ENCODE results near the gene RBMS1. TPM values are rescaled to one million over a fixed set of nuclear protein-coding genes. Genes with fewer than 3 reads are reported as not detected.

The RBMS1 gene
- total and polyA plus RNA-seq, 4 donors: 7.9 to 23.5 (median 15.5) TPM

DNA sequence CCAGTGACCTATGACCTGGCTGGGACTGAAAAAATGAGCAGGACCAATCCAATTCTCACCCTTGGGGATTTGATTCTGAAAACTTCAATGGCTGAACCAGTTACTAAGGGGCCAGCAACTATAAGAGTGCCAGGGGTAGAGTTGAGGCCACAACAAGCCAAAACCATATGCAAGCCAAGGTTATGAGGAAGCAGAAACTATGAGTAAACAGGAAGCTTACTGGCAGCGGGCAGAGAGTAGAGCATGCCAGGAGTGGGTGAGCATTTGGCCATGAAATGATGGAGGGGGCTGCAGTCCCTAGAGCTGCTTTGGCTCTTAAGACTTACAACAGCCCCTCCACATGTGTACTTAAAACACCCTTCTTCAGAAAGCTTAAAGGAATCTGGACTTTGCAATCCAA, 82.4 kb downstream of the RBMS1 start:
- H3K27me3 ChIP-seq (ENCODE audit: control insufficient read depth in 4 of 4, insufficient read depth in 4 of 4, low read length in 3 of 4): no peaks in the 10 kb centered on the region
- TF ChIP-seq NR2F2 (IDR thresholded peaks at IDR 0.05): peak; percentile 61
- no peak for TF ChIP-seq JUND (IDR thresholded peaks at IDR 0.05)
- TF ChIP-seq RAD21 (IDR thresholded peaks at IDR 0.05): no peak
- H3K9ac ChIP-seq (ENCODE audit: low read depth in 1 of 2, low read length in 2 of 2): no peak overlapping the region
- H3K27ac ChIP-seq (ENCODE audit: low read depth in 1 of 2, low read length in 2 of 2): no peak overlapping the region
- DNase-seq (ENCODE audit: low spot score): no peak
- 45% methylated on average over 1 of the region's 1 CpG for WGBS
- no peaks in the 10 kb centered on the region for H3K9me3 ChIP-seq (ENCODE audit: control insufficient read depth in 4 of 4, low read length in 3 of 4)
- H3K4me1 ChIP-seq (ENCODE audit: control insufficient read depth in 4 of 4, insufficient read depth in 4 of 4, low read length in 3 of 4): peaks cover 0 to 7% (median 0%) of the 10 kb centered on the region in 4 donors
- no peak overlapping the region for H3K4me3 ChIP-seq (ENCODE audit: low read depth in 1 of 3, low read length in 3 of 3)
- H3K36me3 ChIP-seq (ENCODE audit: control insufficient read depth in 4 of 4, insufficient read depth in 3 of 4, low read depth in 1 of 4, low read length in 3 of 4): no peaks in the 10 kb centered on the region

DNA sequence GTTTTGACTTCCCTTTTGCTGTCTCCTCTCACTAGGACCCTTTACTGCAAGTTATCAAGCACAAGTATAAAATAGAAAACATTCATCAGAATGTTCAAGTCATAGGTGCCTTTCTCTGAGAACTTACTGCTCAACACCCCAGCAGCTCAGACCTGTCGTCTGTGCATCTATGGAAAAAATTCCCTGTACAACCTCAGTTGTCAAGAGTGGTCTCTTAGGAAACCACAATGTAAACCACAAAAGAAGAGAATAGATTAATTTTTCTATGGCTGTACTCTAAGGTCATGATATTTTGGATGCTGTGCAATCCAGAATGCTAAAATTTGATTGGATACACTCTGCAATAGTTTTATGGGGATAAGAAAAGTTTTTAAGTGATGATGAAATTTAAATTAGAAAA, 84.1 kb downstream of the RBMS1 start:
- Histone ChIP-seq H3K9ac (ENCODE audit: low read depth in 1 of 2, low read length in 2 of 2) (no peak overlapping the region), H3K4me3 (ENCODE audit: low read depth in 1 of 3, low read length in 3 of 3) (no peak overlapping the region), H3K4me1 (ENCODE audit: control insufficient read depth in 4 of 4, insufficient read depth in 4 of 4, low read length in 3 of 4) (peaks cover 0 to 7% (median 2%) of the 10 kb centered on the region in 4 donors), H3K36me3 (ENCODE audit: control insufficient read depth in 4 of 4, insufficient read depth in 3 of 4, low read depth in 1 of 4, low read length in 3 of 4) (no peaks in the 10 kb centered on the region), H3K27ac (ENCODE audit: low read depth in 1 of 2, low read length in 2 of 2) (no peak overlapping the region), H3K9me3 (ENCODE audit: control insufficient read depth in 4 of 4, low read length in 3 of 4) (no peaks in the 10 kb centered on the region), H3K27me3 (ENCODE audit: control insufficient read depth in 4 of 4, insufficient read depth in 4 of 4, low read length in 3 of 4) (no peaks in the 10 kb centered on the region)
- WGBS: 82% methylated on average over 1 of the region's 1 CpG
- no peak for DNase-seq (ENCODE audit: low spot score)
- no peak for TF ChIP-seq YY1 (IDR thresholded peaks at IDR 0.05)
- TF ChIP-seq, protein P1, sequence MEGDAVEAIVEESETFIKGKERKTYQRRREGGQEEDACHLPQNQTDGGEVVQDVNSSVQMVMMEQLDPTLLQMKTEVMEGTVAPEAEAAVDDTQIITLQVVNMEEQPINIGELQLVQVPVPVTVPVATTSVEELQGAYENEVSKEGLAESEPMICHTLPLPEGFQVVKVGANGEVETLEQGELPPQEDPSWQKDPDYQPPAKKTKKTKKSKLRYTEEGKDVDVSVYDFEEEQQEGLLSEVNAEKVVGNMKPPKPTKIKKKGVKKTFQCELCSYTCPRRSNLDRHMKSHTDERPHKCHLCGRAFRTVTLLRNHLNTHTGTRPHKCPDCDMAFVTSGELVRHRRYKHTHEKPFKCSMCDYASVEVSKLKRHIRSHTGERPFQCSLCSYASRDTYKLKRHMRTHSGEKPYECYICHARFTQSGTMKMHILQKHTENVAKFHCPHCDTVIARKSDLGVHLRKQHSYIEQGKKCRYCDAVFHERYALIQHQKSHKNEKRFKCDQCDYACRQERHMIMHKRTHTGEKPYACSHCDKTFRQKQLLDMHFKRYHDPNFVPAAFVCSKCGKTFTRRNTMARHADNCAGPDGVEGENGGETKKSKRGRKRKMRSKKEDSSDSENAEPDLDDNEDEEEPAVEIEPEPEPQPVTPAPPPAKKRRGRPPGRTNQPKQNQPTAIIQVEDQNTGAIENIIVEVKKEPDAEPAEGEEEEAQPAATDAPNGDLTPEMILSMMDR (IDR thresholded peaks at IDR 0.05; ENCODE audit: low read depth, low read length, missing input control): no peak
- TF ChIP-seq, protein P2, sequence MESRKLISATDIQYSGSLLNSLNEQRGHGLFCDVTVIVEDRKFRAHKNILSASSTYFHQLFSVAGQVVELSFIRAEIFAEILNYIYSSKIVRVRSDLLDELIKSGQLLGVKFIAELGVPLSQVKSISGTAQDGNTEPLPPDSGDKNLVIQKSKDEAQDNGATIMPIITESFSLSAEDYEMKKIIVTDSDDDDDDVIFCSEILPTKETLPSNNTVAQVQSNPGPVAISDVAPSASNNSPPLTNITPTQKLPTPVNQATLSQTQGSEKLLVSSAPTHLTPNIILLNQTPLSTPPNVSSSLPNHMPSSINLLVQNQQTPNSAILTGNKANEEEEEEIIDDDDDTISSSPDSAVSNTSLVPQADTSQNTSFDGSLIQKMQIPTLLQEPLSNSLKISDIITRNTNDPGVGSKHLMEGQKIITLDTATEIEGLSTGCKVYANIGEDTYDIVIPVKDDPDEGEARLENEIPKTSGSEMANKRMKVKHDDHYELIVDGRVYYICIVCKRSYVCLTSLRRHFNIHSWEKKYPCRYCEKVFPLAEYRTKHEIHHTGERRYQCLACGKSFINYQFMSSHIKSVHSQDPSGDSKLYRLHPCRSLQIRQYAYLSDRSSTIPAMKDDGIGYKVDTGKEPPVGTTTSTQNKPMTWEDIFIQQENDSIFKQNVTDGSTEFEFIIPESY (IDR thresholded peaks at IDR 0.05): no peak
- no peak for TF ChIP-seq GABPA (IDR thresholded peaks at IDR 0.05 in 1 of 2, conservative IDR thresholded peaks at IDR 0.05 in 1 of 2)
- TF ChIP-seq, protein P3, sequence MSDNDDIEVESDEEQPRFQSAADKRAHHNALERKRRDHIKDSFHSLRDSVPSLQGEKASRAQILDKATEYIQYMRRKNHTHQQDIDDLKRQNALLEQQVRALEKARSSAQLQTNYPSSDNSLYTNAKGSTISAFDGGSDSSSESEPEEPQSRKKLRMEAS (IDR thresholded peaks at IDR 0.05): no peak
- no peak for TF ChIP-seq SP1 (IDR thresholded peaks at IDR 0.05)
- no peak for TF ChIP-seq FOXA2 (IDR thresholded peaks at IDR 0.05)
- TF ChIP-seq, protein P4, sequence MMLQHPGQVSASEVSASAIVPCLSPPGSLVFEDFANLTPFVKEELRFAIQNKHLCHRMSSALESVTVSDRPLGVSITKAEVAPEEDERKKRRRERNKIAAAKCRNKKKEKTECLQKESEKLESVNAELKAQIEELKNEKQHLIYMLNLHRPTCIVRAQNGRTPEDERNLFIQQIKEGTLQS (IDR thresholded peaks at IDR 0.05): no peak
- TF ChIP-seq NR2F2 (IDR thresholded peaks at IDR 0.05): no peak
- TF ChIP-seq HNF4A (conservative IDR thresholded peaks at IDR 0.05): no peak
- no peak for TF ChIP-seq JUND (IDR thresholded peaks at IDR 0.05)
- no peak for TF ChIP-seq EGR1 (IDR thresholded peaks at IDR 0.05; ENCODE audit: low read depth in 2 of 2)
- TF ChIP-seq, protein P5, sequence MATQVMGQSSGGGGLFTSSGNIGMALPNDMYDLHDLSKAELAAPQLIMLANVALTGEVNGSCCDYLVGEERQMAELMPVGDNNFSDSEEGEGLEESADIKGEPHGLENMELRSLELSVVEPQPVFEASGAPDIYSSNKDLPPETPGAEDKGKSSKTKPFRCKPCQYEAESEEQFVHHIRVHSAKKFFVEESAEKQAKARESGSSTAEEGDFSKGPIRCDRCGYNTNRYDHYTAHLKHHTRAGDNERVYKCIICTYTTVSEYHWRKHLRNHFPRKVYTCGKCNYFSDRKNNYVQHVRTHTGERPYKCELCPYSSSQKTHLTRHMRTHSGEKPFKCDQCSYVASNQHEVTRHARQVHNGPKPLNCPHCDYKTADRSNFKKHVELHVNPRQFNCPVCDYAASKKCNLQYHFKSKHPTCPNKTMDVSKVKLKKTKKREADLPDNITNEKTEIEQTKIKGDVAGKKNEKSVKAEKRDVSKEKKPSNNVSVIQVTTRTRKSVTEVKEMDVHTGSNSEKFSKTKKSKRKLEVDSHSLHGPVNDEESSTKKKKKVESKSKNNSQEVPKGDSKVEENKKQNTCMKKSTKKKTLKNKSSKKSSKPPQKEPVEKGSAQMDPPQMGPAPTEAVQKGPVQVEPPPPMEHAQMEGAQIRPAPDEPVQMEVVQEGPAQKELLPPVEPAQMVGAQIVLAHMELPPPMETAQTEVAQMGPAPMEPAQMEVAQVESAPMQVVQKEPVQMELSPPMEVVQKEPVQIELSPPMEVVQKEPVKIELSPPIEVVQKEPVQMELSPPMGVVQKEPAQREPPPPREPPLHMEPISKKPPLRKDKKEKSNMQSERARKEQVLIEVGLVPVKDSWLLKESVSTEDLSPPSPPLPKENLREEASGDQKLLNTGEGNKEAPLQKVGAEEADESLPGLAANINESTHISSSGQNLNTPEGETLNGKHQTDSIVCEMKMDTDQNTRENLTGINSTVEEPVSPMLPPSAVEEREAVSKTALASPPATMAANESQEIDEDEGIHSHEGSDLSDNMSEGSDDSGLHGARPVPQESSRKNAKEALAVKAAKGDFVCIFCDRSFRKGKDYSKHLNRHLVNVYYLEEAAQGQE (IDR thresholded peaks at IDR 0.05): no peak
- TF ChIP-seq TAF1 (conservative IDR thresholded peaks at IDR 0.05): no peak
- no peak for TF ChIP-seq HNF4G (IDR thresholded peaks at IDR 0.05)
- TF ChIP-seq RAD21 (IDR thresholded peaks at IDR 0.05): no peak
- no peak for TF ChIP-seq FOXA1 (IDR thresholded peaks at IDR 0.05)
